NCI-H82 treated with DMSO at 0.1 percent for 48 hours (cell line): ENCODE data around the gene TRMT1L.

Experiments
- DNase-seq: peaks from one replicate; lab custom pipeline; 2025; ENCODE audit not compliant: unreplicated experiment; lab: John Stamatoyannopoulos, UW

TRMT1L gene

DNA sequence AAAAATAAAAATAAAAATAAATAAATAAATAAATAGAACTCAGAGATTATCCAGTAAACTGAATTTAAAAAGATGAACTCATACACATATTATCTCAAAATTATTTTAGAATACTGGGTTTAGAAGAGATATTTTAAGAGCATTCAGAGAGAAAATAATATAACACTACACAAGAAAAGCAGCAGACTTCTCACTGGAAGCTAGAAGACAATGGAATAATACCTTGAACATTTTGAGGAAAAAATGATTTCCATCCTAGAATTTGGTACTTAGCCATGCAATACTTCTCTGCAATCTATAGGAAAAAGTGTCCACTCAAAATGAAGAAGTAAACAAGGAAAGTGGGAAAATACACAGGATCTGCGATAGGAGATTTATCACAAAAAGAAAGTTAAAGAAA, 24.2 kb downstream of the TRMT1L start:
- no peak for DNase-seq

DNA sequence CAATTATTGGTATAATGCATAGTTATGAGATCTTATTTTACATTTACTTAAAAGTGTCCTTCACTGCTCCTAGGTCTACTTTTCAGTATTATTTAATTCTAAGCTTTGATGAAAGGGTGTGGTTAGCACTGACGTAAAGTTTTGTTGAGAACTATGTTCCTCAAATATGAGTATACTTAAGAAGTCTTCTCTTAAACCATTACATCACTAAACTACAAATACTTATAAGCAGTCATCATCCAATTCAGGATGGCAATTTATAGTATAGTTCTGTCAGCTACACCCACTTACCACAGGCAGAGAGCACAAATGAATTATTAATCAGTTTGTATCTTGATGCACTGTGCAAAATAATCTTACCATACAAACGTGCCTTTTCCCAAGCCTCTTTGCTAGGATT, 27.0 kb downstream of the TRMT1L start:
- DNase-seq = no peak

DNA sequence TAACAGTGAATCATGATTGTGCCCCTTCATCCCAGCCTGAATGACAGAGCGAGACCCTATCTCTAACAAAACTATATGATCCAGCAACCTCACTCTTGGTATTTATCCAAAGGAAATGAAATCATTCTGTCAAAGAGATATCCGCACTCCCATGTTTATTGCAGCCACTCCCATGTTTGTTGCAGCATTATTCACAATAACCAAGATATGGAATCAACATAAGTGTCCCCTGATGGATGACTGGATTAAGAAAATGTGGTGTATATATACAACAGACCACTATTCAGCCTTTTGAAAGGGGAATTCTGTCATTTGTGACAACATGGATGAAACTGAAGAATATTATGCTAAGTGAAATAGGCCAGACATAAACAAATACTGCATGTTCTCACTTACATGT, 44.4 kb downstream of the TRMT1L start:
- no peak for DNase-seq

DNA sequence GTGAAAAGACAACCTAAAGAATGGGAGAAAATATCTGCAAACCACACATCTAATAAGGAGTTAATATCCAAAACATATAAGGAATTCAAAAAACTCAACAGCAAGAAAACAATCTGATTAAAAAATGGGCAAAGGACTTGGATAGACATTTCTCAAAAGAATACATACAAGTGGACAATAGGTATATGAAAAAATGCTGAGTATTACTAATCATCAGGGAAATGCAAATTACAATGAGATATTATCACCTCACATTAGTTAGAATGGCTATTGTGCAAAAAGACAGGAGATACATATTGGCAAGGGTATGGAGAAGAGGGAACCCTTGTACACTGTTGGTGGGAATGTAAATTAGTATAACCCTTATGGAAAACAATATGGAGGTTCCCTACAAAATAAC, 44.9 kb downstream of the TRMT1L start:
- no peak for DNase-seq

DNA sequence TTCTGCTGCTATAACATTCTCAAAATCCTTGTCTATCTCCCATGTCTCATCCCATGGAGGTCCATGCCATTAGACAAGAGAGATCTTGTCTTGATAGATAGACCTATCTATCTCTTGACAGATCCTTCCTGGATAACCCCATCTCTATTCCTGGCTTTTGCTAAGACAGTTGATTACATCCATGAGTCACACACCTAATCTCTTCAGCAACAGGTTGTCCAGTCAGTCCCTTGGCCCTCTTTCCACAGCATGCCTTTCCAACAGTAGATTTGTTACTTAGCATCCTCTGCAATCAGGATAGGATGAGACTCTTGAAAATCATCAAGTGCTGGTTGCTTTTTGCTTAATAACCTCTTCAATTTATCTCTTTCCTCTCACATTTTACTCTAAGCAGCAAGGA, 46.6 kb downstream of the TRMT1L start:
- no peak for DNase-seq

DNA sequence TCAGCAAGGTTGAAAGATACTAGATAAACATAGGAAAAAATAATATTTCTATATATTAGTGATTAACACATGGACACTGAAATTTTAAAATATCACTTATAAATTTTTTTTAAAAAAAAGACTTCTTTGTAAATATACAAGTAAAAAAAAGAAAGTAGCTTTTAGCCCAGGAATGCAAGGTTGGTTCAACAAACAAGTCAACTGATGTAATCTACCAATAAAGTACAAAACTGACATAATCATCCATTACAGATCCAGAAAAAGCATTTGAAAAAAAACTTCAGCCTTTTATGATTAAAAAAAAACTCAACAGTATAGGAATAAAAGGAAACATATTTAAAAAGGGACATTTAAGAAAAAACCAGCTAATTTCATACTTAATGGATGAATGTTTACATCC, 48.4 kb downstream of the TRMT1L start:
- DNase-seq = no peak

DNA sequence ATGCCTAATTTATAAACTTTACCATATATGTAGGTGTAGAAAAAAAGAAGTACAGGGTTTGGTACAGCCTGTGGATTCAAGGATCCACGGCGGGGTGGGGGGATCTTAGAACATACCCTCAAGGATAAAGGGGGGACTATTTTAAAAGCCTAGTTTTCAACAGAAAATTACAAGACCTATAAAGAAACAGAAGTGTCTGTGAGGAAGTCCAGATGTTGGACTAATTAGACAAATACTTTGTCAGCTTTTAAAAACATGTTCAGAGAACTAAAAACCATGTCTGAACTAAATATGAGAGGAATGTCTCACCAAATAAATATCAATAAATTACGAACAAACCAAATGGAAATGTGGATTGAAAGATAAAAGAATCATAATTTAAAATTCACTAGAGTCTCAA, 51.6 kb downstream of the TRMT1L start:
- DNase-seq = no peak

DNA sequence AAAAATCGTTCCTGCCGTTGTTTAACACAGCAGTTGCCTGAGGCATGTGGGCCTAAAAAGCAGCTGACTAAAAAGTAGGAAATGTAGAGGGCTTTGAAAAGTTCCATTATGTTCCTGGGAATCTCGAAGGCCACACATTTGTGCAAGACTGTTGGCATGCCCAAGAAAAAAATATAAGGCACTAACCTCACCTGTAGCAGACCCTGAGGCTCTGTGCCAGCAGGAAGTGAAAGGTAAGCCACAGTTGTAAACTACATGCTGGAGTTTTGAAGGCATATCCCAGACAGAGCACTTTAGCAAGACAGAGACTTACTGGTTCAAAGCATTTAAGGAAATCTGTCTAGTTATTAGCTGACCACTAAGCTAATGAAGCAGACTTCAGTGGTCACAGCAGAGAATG, 52.7 kb downstream of the TRMT1L start:
- no peak for DNase-seq

DNA sequence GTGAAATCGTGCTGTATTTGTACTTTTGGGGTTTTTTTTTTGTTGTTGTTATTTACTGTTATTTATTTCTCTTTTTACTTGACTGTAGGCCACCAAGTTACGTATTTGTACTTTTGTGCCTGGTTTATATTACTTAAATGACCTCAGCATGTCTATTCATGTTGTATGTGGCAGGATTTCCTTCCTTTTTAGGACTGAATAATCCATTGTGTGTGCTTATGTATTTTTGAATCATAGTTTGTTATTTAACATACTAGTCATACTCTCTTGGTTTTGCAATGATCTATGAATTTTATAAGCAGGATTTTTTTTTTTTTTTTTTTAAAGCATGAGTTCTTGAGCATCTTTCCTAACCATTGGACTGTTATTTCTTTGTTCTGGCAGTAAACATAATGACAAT, 60.2 kb downstream of the TRMT1L start:
- DNase-seq = no peak

DNA sequence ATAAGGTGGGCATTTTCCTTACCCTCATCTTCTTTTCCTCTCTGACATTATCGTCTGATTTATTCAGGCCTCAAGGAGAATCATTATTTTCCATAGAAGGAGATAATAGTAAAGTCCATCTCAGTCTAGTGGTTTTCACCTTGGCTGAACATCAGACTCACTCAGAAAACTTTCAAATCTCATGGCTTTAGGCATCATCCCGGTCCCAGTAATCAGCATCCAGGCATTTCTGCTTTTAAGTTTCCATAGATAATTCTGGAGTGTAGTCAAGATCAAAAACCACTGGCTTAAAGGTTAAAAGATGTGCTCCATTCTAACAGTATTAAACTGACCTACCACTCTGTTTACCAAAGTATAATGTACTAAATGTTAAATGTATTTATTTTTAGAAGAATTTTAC, 62.0 kb downstream of the TRMT1L start:
- no peak for DNase-seq

DNA sequence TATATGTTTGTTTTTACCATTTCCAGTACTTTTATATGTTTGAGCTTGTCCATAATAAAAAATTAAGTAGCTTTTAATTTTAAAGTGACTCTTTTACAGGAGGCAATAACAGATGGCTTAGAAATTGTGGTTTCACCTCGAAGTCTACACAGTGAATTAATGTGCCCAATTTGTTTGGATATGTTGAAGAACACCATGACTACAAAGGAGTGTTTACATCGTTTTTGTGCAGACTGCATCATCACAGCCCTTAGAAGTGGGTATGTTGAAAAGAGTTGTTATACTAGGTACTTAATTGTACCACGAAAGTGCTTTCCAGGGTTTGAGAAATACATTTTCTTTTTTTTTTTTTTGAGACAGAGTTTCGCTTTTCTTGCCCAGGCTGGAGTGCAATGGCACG, 65.3 kb downstream of the TRMT1L start:
- DNase-seq = no peak

DNA sequence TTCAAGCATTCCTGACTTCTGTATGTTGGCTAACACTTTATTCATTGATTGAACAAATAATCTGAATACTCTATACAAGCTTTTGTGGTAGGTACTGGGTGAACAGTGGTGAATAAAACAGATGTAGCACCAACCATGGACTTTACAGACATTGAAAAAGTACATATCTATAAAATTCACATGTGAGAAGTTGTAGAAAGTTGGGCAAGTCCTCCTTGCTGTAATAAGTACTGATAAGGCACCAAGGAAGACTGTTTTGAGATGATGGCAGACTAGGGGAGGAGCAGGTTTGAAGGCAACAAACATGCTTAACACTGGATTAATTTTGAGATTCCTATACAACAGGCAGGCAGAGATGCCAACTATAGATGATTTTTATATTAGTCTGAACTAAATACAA, 69.0 kb downstream of the TRMT1L start:
- DNase-seq = no peak

DNA sequence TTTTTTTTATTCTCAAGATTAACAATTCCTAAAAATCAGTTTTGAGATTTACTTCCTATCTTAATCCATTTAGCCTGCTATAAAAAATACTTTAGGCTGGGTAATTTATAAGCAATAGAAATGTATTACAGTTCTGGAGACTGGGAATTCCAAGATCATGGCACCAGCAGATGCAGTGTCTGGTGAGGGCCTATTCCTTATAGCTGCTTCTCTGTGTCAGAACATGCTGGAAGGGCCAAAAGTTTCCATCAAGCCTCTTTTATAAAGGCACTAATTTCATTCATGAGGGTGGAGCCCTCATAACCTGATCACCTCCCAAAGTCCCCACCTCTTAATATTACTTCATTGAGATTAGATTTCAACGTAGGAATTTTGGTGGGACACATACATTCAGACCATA, 69.7 kb downstream of the TRMT1L start:
- DNase-seq = no peak

DNA sequence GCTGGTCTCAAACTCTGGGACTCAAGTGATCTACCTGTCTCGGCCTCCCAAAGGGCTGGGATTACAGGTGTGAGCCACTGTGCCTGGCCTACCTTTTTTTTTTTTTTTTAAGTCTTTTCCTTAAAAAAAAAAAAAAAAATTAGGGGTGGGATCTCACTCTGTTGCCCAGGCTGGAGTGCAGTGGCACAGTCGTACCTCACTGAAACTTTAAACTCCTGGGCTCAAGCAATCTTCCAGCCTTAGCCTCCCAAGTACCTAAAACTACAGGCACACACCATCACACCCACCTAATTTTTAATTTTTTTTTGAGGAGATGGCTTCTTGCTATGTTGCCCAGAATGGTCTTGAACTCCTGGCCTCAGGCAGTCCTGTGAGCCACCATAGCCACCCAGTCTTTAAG, 72.9 kb downstream of the TRMT1L start:
- DNase-seq = no peak

DNA sequence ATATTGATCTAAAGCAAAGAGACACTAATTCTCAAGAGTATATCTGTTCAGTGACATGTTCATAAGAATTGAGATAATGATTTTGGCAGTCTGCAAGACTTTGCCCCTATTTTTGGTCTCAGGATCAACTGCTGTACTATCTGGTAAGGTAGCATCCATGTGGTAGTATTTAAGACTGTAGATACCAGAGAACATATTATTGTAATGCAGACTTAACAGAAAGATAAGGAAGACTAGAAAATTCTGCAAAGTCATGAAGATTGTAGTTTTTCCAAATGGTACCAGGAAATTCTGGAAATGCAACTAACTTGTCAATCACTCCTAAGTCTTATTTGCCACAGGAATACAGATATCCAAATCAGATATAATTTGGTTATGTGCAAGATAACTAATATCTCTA, 76.3 kb downstream of the TRMT1L start:
- no peak for DNase-seq

DNA sequence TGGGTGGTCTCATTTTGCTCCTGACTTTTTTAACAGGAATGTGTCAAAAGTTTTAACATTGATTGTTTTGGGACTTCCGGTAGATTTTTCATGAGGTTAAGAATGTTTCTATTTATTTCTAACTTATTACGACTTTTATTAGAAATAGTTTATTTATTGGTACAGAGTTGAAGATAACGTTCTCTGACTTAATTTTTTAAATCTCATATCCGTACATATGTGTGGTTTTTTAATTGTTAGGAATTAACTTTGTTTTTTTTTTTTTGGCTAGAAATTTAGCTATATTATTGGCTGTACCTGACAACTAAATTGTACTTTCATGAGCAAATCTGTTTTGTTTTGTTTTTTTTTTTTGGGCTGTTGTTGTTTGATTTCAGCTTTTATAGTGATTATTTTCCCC, 79.4 kb downstream of the TRMT1L start:
- DNase-seq = no peak

DNA sequence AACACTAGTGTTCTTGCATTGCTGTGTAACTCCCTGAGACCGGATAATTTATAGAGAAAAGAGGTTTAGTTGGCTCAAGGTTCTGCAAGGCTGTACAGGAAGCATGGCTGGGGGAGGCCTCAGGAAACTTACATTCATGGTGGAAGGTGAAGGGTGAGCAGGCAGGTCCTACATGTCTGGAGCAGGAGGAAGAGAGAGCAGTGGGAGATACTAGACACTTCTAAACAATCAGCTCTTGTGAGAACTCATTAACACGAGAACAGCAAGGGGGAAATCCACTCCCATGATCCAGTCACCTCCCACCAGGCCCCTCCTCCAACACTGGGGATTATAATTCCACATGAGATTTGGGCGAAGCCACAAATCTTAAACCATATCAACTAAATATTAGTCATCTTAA, 81.3 kb downstream of the TRMT1L start:
- no peak for DNase-seq

DNA sequence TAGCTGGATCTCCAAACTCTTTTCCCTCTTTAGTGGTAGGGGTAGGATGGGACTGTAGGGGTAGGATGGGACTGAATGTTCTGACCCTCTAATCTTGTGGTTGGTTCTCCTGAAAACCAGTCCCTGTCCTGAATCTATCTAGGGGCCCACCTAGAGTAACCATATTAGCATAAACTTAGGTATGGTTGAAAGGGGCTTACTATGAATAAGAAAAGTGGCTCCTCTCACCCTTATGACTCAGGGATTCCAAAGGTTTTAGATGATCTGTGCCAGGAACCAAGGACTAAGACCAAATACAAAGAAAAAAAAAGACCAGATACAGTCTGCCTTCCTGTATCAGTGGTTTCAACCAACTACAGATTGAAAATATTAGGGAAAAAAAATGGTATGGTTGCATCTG, 82.4 kb downstream of the TRMT1L start:
- no peak for DNase-seq

DNA sequence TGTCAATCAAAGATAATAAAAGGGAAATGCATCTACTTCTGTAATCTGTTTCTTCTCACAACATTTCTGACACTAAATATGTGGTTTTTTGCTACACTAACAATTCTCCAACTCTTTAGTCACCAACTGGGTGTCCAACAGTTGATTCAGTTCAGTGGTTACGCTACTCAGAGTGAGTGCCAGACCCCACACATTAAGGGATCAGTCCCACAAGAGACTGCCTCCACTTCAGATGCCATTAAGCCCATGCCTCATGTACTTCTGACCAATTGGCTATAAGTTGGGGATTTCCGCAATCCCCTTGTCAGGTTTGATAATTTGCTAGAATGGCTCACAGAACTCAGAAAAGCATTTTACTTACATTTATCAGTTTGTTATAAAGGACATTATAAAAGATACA, 83.0 kb downstream of the TRMT1L start:
- DNase-seq = no peak

DNA sequence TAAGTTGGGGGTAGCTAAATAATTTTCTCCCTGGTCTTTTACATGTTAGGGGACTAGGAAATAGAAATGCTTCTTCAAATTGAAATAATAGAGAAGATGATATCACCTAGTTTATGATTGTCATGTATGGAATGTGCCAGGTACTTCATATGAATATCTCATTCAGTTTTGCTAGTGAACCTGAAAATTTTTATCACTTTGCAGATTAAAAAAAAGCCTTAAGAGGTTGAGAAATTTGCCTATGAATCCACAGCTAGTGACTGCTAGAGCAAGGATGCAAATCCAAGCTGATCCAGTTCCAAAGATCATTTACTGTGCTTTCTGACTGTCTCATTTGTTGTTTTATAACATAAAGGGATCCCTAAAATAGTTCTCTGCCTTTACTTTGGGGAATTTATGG, 86.7 kb downstream of the TRMT1L start:
- DNase-seq = no peak

DNA sequence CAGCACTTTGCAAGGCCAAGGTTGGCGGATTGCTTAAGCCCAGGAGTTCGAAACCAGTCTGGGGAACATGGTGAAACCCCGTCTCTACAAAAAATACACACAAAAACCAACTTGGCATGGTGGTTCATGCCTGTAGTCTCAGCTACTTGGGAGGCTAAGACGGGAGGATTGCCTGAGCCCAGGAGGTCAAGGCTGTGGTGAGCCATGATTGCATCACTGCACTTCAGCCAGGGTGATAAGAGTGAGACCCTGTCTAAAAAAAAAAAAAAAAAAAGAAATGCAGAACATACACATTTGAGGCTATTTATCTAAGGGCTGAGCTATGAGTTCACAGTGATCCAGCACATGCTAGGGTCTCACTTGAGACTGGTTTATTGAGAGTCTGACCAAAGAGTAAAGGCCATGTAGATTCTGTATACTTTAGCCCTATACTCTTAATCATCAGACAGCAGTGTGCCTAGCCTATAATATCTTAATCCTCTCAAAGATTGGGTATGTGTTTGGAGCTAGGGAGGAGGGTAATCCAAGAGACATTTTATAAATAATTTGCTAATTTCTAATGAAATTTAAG, 87.5 kb downstream of the TRMT1L start:
- peak; percentile 34 for DNase-seq

DNA sequence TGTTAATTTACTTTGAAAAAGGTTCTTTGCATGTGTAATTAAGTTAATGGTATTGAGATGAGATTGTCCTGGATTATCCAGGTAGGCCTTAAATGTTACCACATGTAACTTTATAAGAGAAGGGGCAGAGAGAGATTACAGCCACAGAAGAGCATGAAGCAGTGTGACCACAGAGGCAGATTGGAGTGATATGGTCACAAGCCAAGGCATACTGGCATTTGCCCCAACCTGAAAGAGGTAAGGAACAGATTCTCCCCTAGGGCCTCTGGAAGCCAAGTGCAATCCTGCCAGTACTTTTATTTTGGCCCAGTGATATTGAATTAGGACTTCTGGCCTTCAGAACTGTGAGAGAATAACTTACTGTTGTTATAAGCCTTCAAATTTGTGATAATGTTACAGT, 88.4 kb downstream of the TRMT1L start:
- no peak for DNase-seq
